ENCODE measurements around the gene DAND5.

Gene DAND5

GRCh38 chr19:13022859-13023636 is 53.7 kb downstream of the DAND5 start:
- DNase-seq (ENCODE audit: low read depth in 3 of 3) = no peak

DNA sequence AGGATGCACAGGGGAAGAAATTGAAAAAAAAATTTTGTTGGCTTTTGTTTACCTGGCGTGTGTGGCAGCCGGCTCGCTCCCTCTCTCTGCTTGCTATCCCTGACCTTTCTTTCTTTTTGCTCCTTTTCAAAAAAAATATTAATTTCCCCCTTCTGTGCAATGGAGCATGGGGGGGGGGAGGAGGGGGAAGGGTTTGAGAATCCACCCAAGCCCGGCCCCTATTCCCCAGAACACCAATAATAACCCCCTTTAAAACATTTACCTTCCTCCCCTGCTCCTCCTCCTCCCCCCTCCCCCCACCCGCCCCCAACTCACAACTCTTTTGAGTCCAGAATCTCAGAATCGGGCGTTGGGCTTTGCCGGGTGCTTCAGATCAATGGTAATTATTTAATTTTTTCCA is 54.3 kb downstream of the DAND5 start:
- DNase-seq (ENCODE audit: low read depth in 3 of 3) = no peak

Data from stimulated activated CD4-positive, alpha-beta T cell treated with anti-CD3 and anti-CD28 coated beads, TNF-alpha, amount 100 ng/mL, for 48 hours (primary cell).